DOHH2 (cell line): Measurements from ENCODE around the gene SOHLH2.

Experiments
- H3F3A ChIP-seq: fragments of 200-600 bp; sonication (generic), shearing (Covaris generic); 2 replicates; pipeline ENCODE4 v1.6.0; 2016; ENCODE audit warnings: antibody characterized with exemption, mild to moderate bottlenecking; ENCODE audit not compliant: control insufficient read depth, insufficient read depth
- H3K27ac ChIP-seq: fragments of 200-600 bp; sonication (generic); 2 replicates; pipeline ENCODE4 v1.5.1; 2014; ENCODE audit warnings: low read depth, mild to moderate bottlenecking, low read length, moderate library complexity
- H3K27me3 ChIP-seq: fragments of 200-600 bp; sonication (generic); 2 replicates; pipeline ENCODE4 v1.6.1; 2014; ENCODE audit warnings: mild to moderate bottlenecking, low read length, mixed read lengths; ENCODE audit not compliant: control insufficient read depth
- H3K36me3 ChIP-seq: fragments of 200-600 bp; sonication (generic); 2 replicates; pipeline ENCODE4 v1.6.1; 2014; ENCODE audit warnings: mild to moderate bottlenecking, low read length, moderate library complexity, mixed read lengths; ENCODE audit not compliant: control insufficient read depth
- H3K4me1 ChIP-seq: fragments of 200-600 bp; sonication (generic); 2 replicates; pipeline ENCODE4 v1.6.1; 2014; ENCODE audit warnings: mild to moderate bottlenecking, low read length, mixed read lengths; ENCODE audit not compliant: control insufficient read depth
- H3K4me2 ChIP-seq: fragments of 200-600 bp; sonication (generic); 2 replicates; pipeline ENCODE4 v1.6.0; 2014; ENCODE audit warnings: mild to moderate bottlenecking, low read length, moderate library complexity
- H3K4me3 ChIP-seq: fragments of 200-600 bp; sonication (generic); 2 replicates; pipeline ENCODE4 v1.5.1; 2014; ENCODE audit warnings: mild to moderate bottlenecking, low read length, mixed read lengths
- H3K79me2 ChIP-seq: fragments of 200-600 bp; sonication (generic); 2 replicates; pipeline ENCODE4 v1.6.1; 2014; ENCODE audit warnings: mild to moderate bottlenecking, low read length, mixed read lengths; ENCODE audit not compliant: control insufficient read depth
- H3K9me2 ChIP-seq: fragments of 200-600 bp; sonication (generic); replicated peaks from 2 replicates; pipeline ENCODE4 v1.6.1; 2014; ENCODE audit warnings: mild to moderate bottlenecking, low read length, mixed read lengths; ENCODE audit not compliant: control insufficient read depth
- H3K9me3 ChIP-seq: fragments of 200-600 bp; sonication (generic); 2 replicates; pipeline ENCODE4 v1.6.1; 2014; ENCODE audit warnings: antibody characterized with exemption, low read length, mixed read lengths; ENCODE audit not compliant: control insufficient read depth, insufficient read depth
- H4K20me1 ChIP-seq: fragments of 200-600 bp; sonication (generic); 2 replicates; pipeline ENCODE4 v1.6.0; 2014; ENCODE audit warnings: low read depth, mild to moderate bottlenecking, antibody characterized with exemption, low read length, moderate library complexity; ENCODE audit not compliant: control insufficient read depth, insufficient read depth
- CTCF ChIP-seq: fragments of 200-600 bp; sonication (generic); IDR thresholded peaks from one replicate; pipeline ENCODE4 v1.5.1; 2014; ENCODE audit warnings: antibody characterized with exemption, mild to moderate bottlenecking, low read depth, low read length; ENCODE audit not compliant: poor library complexity, severe bottlenecking
- EZH2phosphoT487 ChIP-seq: fragments of 200-600 bp; sonication (generic); IDR thresholded peaks from 2 replicates; pipeline ENCODE4 v1.6.1; 2017; ENCODE audit warnings: borderline replicate concordance, mild to moderate bottlenecking, antibody characterized with exemption, low read length, moderate library complexity, mixed read lengths

The SOHLH2 gene

DNA sequence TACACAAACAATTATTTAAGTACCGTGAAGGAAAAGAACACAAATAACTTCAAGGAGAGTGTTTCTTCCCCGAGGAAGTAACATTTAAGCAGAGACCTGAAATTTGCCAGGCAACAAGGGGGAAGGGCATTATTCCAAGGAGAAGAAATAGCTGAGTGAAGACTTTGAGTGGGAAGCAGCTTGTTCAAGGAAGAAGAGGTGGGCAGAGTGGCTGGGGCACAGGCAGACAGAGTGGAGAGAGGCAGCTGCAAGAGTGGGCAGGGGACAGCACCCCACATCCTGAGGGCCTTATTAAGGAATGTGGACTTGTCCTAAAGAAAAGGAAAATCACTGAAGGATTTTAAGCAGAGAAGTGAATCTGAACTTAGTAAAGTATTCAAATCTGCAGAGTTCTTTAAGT lies 78.5 kb downstream of the SOHLH2 start:
- Histone ChIP-seq H3K4me3 (no peak overlapping the region), H3K27me3 (no peaks in the 10 kb centered on the region), H3K4me1 (no peaks in the 10 kb centered on the region), H3K79me2 (no peaks in the 10 kb centered on the region), H4K20me1 (no peaks in the 10 kb centered on the region), H3K4me2 (no peak overlapping the region), H3K9me3 (peaks cover 6% of the 10 kb centered on the region; the same call in 1 of the 2 replicates), H3K36me3 (no peaks in the 10 kb centered on the region), H3K27ac (no peak overlapping the region), H3K9me2 (no peaks in the 10 kb centered on the region), H3F3A (no peaks in the 10 kb centered on the region)
- no peak for TF ChIP-seq CTCF
- TF ChIP-seq EZH2phosphoT487, result no peak

GRCh38 chr13:36134632-36135031 lies 79.7 kb downstream of the SOHLH2 start:
- Histone ChIP-seq H3K9me2 (no peaks in the 10 kb centered on the region), H3K36me3 (no peaks in the 10 kb centered on the region), H3K4me2 (no peak overlapping the region), H3K4me1 (no peaks in the 10 kb centered on the region), H3K79me2 (no peaks in the 10 kb centered on the region), H3K4me3 (no peak overlapping the region), H3K27ac (no peak overlapping the region), H3K27me3 (no peaks in the 10 kb centered on the region), H3F3A (no peaks in the 10 kb centered on the region), H4K20me1 (no peaks in the 10 kb centered on the region), H3K9me3 (peaks cover 7% of the 10 kb centered on the region; the same call in 1 of the 2 replicates)
- no peak for TF ChIP-seq CTCF
- no peak for TF ChIP-seq EZH2phosphoT487

- Histone ChIP-seq H3F3A (no peaks in the 10 kb centered on the region), H3K9me3 (peaks cover 9% of the 10 kb centered on the region; the same call in 1 of the 2 replicates), H4K20me1 (no peaks in the 10 kb centered on the region), H3K4me2 (no peak overlapping the region), H3K4me3 (no peak overlapping the region), H3K36me3 (no peaks in the 10 kb centered on the region), H3K9me2 (no peaks in the 10 kb centered on the region), H3K79me2 (no peaks in the 10 kb centered on the region), H3K27ac (no peak overlapping the region), H3K4me1 (no peaks in the 10 kb centered on the region), H3K27me3 (no peaks in the 10 kb centered on the region)
- TF ChIP-seq EZH2phosphoT487, result no peak
- TF ChIP-seq CTCF, result no peak
These were observed 80.3 kb downstream of the SOHLH2 start for GRCh38 chr13:36133950-36134626.

DNA sequence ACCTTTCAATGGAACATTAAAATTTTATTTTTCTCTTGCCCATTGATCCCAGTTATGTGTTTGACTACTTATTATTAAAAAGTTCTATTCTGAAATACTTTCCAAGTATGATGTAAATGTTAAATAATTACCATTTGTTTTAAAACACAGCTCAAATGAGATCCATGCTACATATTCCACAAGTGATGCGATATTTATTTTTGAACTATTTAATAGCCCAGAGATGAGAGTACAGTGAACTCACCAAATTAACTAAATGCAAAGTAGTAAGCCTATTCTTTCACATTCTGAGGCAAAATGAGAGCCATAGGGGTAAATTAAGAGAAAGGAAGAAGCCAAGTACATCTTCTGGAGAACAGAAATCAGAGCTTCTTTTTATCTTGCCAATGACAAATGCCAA lies 82.0 kb downstream of the SOHLH2 start:
- Histone ChIP-seq H3K36me3 (no peaks in the 10 kb centered on the region), H3K4me1 (no peaks in the 10 kb centered on the region), H3K79me2 (no peaks in the 10 kb centered on the region), H3K9me3 (peaks cover 9% of the 10 kb centered on the region; the same call in 1 of the 2 replicates), H3K4me3 (no peak overlapping the region), H4K20me1 (no peaks in the 10 kb centered on the region), H3K4me2 (no peak overlapping the region), H3F3A (no peaks in the 10 kb centered on the region), H3K27ac (no peak overlapping the region), H3K27me3 (no peaks in the 10 kb centered on the region), H3K9me2 (no peaks in the 10 kb centered on the region; the same call in 1 of the 2 replicates)
- TF ChIP-seq CTCF (no peak), EZH2phosphoT487 (no peak)
